Hepatocyte (in vitro differentiated cells): ENCODE measurements around the gene CCDC112. TPM values are rescaled to one million over a fixed set of nuclear protein-coding genes. Genes with fewer than 3 reads are reported as not detected.
"Not testable (repeated sequence)": the region's sequence is repeated elsewhere in the genome, so short reads cannot be mapped to it uniquely, and the experiment has no call there.

Source experiments
- DNase-seq: peaks from one replicate; pipeline ENCODE4 v3.0.0-alpha.2; 2016; ENCODE audit warnings: low spot score
- H2AFZ ChIP-seq: fragments of 200-600 bp; sonication (generic); 2 replicates; pipeline ENCODE4 v1.6.0; 2016; ENCODE audit warnings: antibody characterized with exemption, mild to moderate bottlenecking
- H3K27ac ChIP-seq: fragments of 200-600 bp; sonication (generic); 2 replicates; pipeline ENCODE4 v1.5.1; 2016; ENCODE audit warnings: mild to moderate bottlenecking
- H3K27me3 ChIP-seq: fragments of 200-600 bp; sonication (generic); 2 replicates; pipeline ENCODE4 v1.6.1; 2016
- H3K36me3 ChIP-seq: fragments of 200-600 bp; sonication (generic); replicated peaks from 2 replicates; pipeline ENCODE4 v1.5.1; 2016; ENCODE audit warnings: low read depth; ENCODE audit not compliant: insufficient read depth
- H3K4me1 ChIP-seq: fragments of 200-600 bp; sonication (generic); 2 replicates; pipeline ENCODE4 v1.5.1; 2016; ENCODE audit warnings: mild to moderate bottlenecking, moderate library complexity; ENCODE audit not compliant: insufficient read depth
- H3K4me2 ChIP-seq: fragments of 200-600 bp; sonication (generic); 2 replicates; pipeline ENCODE4 v1.6.0; 2016
- H3K4me3 ChIP-seq: fragments of 200-600 bp; sonication (generic); 2 replicates; pipeline ENCODE4 v1.5.1; 2016; ENCODE audit warnings: mild to moderate bottlenecking
- H3K79me2 ChIP-seq: fragments of 200-600 bp; sonication (generic); 2 replicates; pipeline ENCODE4 v1.6.0; 2017; ENCODE audit warnings: mild to moderate bottlenecking
- H3K9me2 ChIP-seq: fragments of 200-600 bp; sonication (generic); replicated peaks from 2 replicates; pipeline ENCODE4 v1.6.0; 2017; ENCODE audit warnings: mild to moderate bottlenecking; ENCODE audit not compliant: insufficient read depth
- H3K9me3 ChIP-seq: fragments of 200-600 bp; sonication (generic); 2 replicates; pipeline ENCODE4 v1.5.1; 2016; ENCODE audit warnings: low read depth, mild to moderate bottlenecking
- H4K20me1 ChIP-seq: fragments of 200-600 bp; sonication (generic); 2 replicates; pipeline ENCODE4 v1.6.0; 2016; ENCODE audit warnings: mild to moderate bottlenecking; ENCODE audit not compliant: insufficient read depth, poor library complexity, severe bottlenecking
- EZH2 ChIP-seq: fragments of 200-600 bp; sonication (generic); IDR thresholded peaks from 2 replicates; pipeline ENCODE4 v1.6.1; 2016; ENCODE audit warnings: antibody characterized with exemption, mild to moderate bottlenecking, borderline replicate concordance
- EZH2phosphoT487 ChIP-seq: fragments of 200-600 bp; sonication (generic); IDR thresholded peaks from one replicate; pipeline ENCODE4 v1.6.1; 2018; ENCODE audit warnings: antibody characterized with exemption, mild to moderate bottlenecking, low read depth, moderate library complexity; ENCODE audit not compliant: unreplicated experiment, severe bottlenecking
- WGBS: methylation state at CpG from one replicate; pipeline ENCODE4 v1.1.6; 2016; ENCODE audit warnings: low lambda C conversion rate; ENCODE audit errors: missing lambda C conversion rate; 5-methylcytosine and 5-hydroxymethylcytosine counted together
- polyA plus RNA-seq: library from polyadenylated mRNA; unstranded; fragments of >200 nt; fragmentation: Nextera tagmentation; extraction: Ambion mirVana; gene quantifications from 2 replicates; pipeline ENCODE4 v1.2.1, GENCODE V29; 2016
- total RNA-seq: library from RNA; depleted of rRNA; stranded (reverse); fragments of >200 nt; gene quantifications from 2 replicates; pipeline ENCODE4 v1.2.3, GENCODE V29; 2014
- TF ChIP-seq, protein P1 (sequence below): fragments of 200-600 bp; sonication (generic); IDR thresholded peaks from 2 replicates; pipeline ENCODE4 v1.5.1; 2016; ENCODE audit warnings: antibody characterized with exemption, mild to moderate bottlenecking; ENCODE audit not compliant: poor library complexity

Gene CCDC112
- total and polyA plus RNA-seq, 2 experiments from 2014 or later = 3.7 to 4.2 TPM

DNA sequence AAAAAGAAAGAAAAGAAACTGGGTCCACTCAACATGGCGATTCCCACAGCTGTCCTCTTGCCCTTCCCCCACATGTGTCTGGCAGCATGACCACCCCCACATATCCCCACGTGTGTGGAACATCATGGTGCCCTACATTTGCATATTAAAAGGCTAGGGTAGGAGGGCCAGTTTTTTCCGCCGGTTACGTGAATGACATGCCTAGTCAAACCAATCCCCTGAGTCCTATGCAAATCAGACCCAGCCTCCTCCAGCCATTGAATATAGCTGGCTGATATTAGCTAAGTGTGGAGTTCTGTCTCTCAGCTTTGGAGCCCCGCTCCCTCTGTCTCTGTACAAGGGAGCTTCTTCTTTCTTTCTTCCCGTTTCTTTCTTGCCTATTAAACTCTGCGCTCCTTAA is 33.0 kb upstream of the CCDC112 start:
- Histone ChIP-seq H3K9me2 (no peaks in the 10 kb centered on the region), H3K4me3 (no peak overlapping the region), H3K27me3 (no peaks in the 10 kb centered on the region), H4K20me1 (no peaks in the 10 kb centered on the region), H3K36me3 (no peaks in the 10 kb centered on the region), H3K79me2 (no peaks in the 10 kb centered on the region), H3K9me3 (no peaks in the 10 kb centered on the region), H3K4me2 (no peak overlapping the region), H2AFZ (no peak overlapping the region), H3K27ac (no peak overlapping the region), H3K4me1 (no peaks in the 10 kb centered on the region)
- TF ChIP-seq EZH2 (no peak), EZH2phosphoT487 (no peak)
- TF ChIP-seq, protein P1, sequence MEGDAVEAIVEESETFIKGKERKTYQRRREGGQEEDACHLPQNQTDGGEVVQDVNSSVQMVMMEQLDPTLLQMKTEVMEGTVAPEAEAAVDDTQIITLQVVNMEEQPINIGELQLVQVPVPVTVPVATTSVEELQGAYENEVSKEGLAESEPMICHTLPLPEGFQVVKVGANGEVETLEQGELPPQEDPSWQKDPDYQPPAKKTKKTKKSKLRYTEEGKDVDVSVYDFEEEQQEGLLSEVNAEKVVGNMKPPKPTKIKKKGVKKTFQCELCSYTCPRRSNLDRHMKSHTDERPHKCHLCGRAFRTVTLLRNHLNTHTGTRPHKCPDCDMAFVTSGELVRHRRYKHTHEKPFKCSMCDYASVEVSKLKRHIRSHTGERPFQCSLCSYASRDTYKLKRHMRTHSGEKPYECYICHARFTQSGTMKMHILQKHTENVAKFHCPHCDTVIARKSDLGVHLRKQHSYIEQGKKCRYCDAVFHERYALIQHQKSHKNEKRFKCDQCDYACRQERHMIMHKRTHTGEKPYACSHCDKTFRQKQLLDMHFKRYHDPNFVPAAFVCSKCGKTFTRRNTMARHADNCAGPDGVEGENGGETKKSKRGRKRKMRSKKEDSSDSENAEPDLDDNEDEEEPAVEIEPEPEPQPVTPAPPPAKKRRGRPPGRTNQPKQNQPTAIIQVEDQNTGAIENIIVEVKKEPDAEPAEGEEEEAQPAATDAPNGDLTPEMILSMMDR = no peak
- 80% methylated on average over 8 of the region's 8 CpGs for WGBS
- no peak for DNase-seq

DNA sequence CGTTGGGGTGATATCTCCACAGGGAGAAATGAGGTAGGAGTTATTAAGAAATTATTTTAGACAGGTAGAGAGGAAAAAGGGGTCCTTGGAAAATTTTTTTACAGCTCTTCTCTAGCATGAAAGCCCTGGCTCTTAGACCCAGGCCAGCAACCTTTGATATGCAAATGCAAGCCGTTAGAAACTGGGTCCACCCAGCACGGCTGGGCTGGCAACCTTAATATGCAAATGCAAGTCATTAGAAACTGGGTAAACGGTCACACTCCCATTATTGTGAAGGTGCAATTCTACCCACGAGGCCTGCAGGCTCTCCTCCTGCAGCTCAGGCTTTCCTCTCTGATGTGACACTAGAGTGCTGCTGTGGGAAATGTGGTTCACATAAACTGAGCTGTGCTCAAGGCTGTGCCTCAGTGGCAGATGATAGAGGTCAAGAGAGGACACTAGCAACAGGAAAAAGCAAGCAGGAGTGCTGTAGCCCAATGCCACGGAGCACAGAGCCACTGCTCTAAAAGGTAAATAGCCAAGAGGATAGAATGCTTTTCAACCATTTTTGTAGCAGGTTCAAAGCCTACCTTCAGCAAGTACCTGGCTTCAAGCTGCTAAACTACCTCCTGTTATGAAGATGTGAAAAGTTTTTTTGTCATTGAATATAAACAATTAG is 32.3 kb upstream of the CCDC112 start:
- H3K9me3 ChIP-seq, H2AFZ ChIP-seq, H3K27me3 ChIP-seq, H4K20me1 ChIP-seq, H3K4me2 ChIP-seq, H3K36me3 ChIP-seq, H3K4me3 ChIP-seq, H3K4me1 ChIP-seq, H3K79me2 ChIP-seq, H3K27ac ChIP-seq, H3K9me2 ChIP-seq, DNase-seq: not testable (repeated sequence)
- 44% methylated on average over 6 of the region's 6 CpGs for WGBS

DNA sequence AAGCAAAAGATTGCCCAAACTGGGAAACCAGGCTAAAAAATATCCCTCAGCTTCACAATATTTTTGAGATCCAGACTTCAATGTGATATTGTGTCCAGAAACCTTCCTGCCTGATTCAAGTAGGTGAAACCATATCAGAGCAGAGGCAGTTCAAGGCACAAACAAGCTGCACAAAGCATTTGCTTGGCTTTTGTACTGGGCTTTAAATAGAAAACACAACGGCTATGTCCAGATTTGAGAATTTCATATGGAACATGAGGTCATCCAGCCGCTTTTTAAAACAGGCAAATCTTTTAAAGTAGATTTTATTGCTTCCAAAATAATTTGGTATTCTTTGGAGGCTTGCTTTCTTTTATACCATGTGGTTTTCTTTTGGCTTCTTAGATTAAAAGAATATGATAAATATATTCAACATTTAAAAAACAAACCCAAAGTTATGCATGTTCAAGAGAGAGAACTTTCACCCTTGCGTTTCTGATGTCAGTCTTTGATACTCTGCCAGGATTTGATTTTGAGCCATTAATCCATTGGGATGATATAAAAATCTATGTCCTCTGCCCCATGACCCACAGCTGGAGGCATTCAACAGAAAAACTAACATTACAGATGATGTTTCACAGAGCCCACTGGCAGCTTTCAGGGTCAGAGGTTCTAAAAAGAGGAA is 29.0 kb upstream of the CCDC112 start:
- H3K4me2 ChIP-seq = no peak overlapping the region
- H3K27me3 ChIP-seq = no peaks in the 10 kb centered on the region
- H2AFZ ChIP-seq = no peak overlapping the region
- no peak overlapping the region for H3K4me3 ChIP-seq
- H3K27ac ChIP-seq = no peak overlapping the region
- DNase-seq = no peak
- no peaks in the 10 kb centered on the region for H4K20me1 ChIP-seq
- 65% methylated on average over 3 of the region's 3 CpGs for WGBS
- no peaks in the 10 kb centered on the region for H3K79me2 ChIP-seq
- no peak for TF ChIP-seq EZH2phosphoT487
- TF ChIP-seq, protein P1 = no peak
- TF ChIP-seq EZH2 = no peak
- H3K9me2 ChIP-seq = no peaks in the 10 kb centered on the region
- H3K9me3 ChIP-seq = no peaks in the 10 kb centered on the region
- H3K36me3 ChIP-seq = no peaks in the 10 kb centered on the region
- H3K4me1 ChIP-seq = no peaks in the 10 kb centered on the region

DNA sequence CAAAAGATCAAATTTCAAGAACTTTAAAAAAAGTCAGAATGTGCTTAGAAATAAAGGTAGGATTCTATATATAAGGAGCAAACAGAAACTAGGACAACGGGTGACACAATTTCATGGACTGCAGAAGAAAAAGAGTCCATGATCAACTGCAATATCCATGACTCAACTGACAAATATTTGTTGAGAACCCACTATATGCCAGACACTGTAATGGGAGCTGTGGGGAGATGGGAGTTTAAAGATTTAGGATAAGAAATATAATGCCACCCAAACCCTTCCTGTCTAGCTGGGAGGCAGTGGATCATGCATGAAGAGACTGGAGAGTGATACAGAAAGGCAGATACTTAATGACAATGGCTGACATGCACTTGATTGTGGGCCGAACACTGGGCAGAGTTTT is 27.6 kb upstream of the CCDC112 start:
- no peaks in the 10 kb centered on the region for H3K4me1 ChIP-seq
- no peaks in the 10 kb centered on the region for H3K79me2 ChIP-seq
- H2AFZ ChIP-seq = no peak overlapping the region
- no peaks in the 10 kb centered on the region for H3K9me3 ChIP-seq
- no peak for DNase-seq
- H3K9me2 ChIP-seq = no peaks in the 10 kb centered on the region
- H3K4me3 ChIP-seq = no peak overlapping the region
- WGBS = 93% methylated on average over 2 of the region's 2 CpGs
- no peaks in the 10 kb centered on the region for H3K36me3 ChIP-seq
- no peak overlapping the region for H3K4me2 ChIP-seq
- H3K27ac ChIP-seq = no peak overlapping the region
- no peaks in the 10 kb centered on the region for H4K20me1 ChIP-seq
- TF ChIP-seq EZH2phosphoT487 = no peak
- TF ChIP-seq EZH2 = no peak
- TF ChIP-seq, protein P1 = no peak
- no peaks in the 10 kb centered on the region for H3K27me3 ChIP-seq
